Thoracic aorta (tissue), 2 donors: ENCODE results near the gene TRPC4. TPM values are rescaled to one million over a fixed set of nuclear protein-coding genes. Genes with fewer than 3 reads are reported as not detected.

Experiments used
- ATAC-seq: fragments of 150-250 bp; one replicate; pipeline ENCODE4 v1.8.0; 2017; ENCODE audit warnings: low read depth; ENCODE audit not compliant: insufficient number of reproducible peaks, low FRiP score
- DNase-seq: peaks from one replicate; pipeline ENCODE4 v3.0.0-alpha.2; 2020; ENCODE audit warnings: low spot score
- H3K27ac ChIP-seq, 2 donors: fragments of 200-600 bp; sonication (generic); 1 replicate in 1 of 2; 2 replicates in 1 of 2; pipeline ENCODE4 v1.5.1; 2016; ENCODE audit warnings: mild to moderate bottlenecking in 2 of 2, moderate library complexity in 2 of 2
- H3K27me3 ChIP-seq: fragments of 200-600 bp; sonication (generic); replicated peaks from 2 replicates; pipeline ENCODE4 v1.6.0; 2016; ENCODE audit warnings: mild to moderate bottlenecking; ENCODE audit not compliant: insufficient read depth
- H3K36me3 ChIP-seq: fragments of 200-600 bp; sonication (generic); one replicate; pipeline ENCODE4 v1.5.1; 2016
- H3K4me1 ChIP-seq, 2 donors: fragments of 200-600 bp; sonication (generic); 1 replicate in 1 of 2; 2 replicates in 1 of 2; pipeline versions ENCODE4 v1.5.1 to v1.6.0; 2016; ENCODE audit warnings: low read depth in 2 of 2, mild to moderate bottlenecking in 1 of 2; ENCODE audit not compliant: control insufficient read depth in 1 of 2
- H3K4me3 ChIP-seq: fragments of 200-600 bp; sonication (generic); 2 replicates; pipeline ENCODE4 v1.5.1; 2016; ENCODE audit warnings: mild to moderate bottlenecking
- H3K9me3 ChIP-seq: fragments of 200-600 bp; sonication (generic); 2 replicates; pipeline ENCODE4 v1.5.1; 2016
- total RNA-seq, 2 donors: library from RNA; depleted of rRNA; stranded (reverse); fragments of >200 nt; gene quantifications; one replicate each; pipeline versions ENCODE4 v1.1.0 to v1.2.3, GENCODE V29; 2016
- TF ChIP-seq, protein P1 (sequence below): fragments of 200-600 bp; sonication (generic); IDR thresholded peaks from one replicate; pipeline ENCODE4 v1.5.1; 2019; ENCODE audit warnings: antibody characterized with exemption

The TRPC4 gene
- total RNA-seq, 2 donors from 2014 or later, result 7.1 to 7.6 TPM

GRCh38 chr13:37632294-37632693 lies 237.3 kb downstream of the TRPC4 start:
- ATAC-seq, result no peak
- no peak overlapping the region for H3K4me3 ChIP-seq
- TF ChIP-seq, protein P1, sequence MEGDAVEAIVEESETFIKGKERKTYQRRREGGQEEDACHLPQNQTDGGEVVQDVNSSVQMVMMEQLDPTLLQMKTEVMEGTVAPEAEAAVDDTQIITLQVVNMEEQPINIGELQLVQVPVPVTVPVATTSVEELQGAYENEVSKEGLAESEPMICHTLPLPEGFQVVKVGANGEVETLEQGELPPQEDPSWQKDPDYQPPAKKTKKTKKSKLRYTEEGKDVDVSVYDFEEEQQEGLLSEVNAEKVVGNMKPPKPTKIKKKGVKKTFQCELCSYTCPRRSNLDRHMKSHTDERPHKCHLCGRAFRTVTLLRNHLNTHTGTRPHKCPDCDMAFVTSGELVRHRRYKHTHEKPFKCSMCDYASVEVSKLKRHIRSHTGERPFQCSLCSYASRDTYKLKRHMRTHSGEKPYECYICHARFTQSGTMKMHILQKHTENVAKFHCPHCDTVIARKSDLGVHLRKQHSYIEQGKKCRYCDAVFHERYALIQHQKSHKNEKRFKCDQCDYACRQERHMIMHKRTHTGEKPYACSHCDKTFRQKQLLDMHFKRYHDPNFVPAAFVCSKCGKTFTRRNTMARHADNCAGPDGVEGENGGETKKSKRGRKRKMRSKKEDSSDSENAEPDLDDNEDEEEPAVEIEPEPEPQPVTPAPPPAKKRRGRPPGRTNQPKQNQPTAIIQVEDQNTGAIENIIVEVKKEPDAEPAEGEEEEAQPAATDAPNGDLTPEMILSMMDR, result no peak
- H3K27me3 ChIP-seq, result no peaks in the 10 kb centered on the region
- DNase-seq, result no peak
- no peak overlapping the region for H3K27ac ChIP-seq
- peaks cover 0 to 2% of the 10 kb centered on the region in 2 donors for H3K4me1 ChIP-seq
- no peaks in the 10 kb centered on the region for H3K9me3 ChIP-seq
- H3K36me3 ChIP-seq, result no peaks in the 10 kb centered on the region

DNA sequence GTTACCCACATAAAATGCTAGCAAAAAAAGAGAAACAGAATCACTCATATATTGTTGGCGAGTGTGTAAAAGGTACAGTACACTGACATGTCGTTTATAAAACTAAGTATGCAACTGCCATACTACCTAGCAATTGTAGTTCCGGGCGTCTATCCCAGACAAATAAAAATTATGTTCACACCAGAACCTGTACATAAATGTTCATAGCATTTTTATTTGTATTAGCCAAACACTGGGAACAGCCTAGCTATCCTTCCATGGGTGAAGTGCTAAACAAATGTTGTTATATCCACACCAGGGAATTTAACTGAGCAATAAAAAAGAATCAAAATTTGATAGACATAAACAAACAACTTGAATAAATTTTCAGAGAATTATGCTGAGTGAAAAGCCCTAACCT lies 242.1 kb downstream of the TRPC4 start:
- Histone ChIP-seq H3K4me1 (peaks cover 0 to 16% of the 10 kb centered on the region in 2 donors), H3K4me3 (no peak overlapping the region), H3K27ac (no peak overlapping the region), H3K27me3 (no peaks in the 10 kb centered on the region), H3K9me3 (no peaks in the 10 kb centered on the region), H3K36me3 (no peaks in the 10 kb centered on the region)
- TF ChIP-seq, protein P1, result no peak
- DNase-seq (no peak), ATAC-seq (no peak)

DNA sequence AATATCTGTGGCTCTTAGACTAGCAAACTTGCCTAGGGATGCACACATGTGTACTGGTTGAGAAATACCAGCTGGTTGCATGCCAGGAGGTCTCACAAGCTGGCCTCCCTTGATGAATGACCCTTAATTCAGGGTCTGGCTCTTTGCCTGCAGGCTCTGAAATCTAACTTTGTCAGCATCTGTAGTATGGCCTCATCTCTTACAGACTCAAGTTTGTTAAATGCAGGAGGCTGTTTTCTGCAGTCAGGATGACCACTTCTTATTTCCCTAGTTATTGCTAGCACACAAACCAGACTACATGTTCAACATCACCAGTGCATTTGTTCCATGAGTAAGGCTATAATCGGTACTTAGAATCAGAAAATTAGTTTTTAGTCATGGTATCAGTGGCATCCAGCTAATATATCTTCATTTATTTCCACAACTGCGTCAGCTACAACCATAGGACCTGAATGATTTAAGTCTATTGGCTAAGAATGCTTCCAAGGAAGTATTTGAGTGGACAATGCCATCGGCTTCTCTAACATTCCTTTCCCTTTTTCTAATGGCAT lies 247.7 kb downstream of the TRPC4 start:
- H3K27ac ChIP-seq, result no peak overlapping the region
- DNase-seq, result no peak
- H3K36me3 ChIP-seq, result no peaks in the 10 kb centered on the region
- TF ChIP-seq, protein P1, result no peak
- no peak for ATAC-seq
- no peaks in the 10 kb centered on the region for H3K9me3 ChIP-seq
- H3K27me3 ChIP-seq, result no peaks in the 10 kb centered on the region
- no peak overlapping the region for H3K4me3 ChIP-seq
- H3K4me1 ChIP-seq, result peaks cover 0 to 29% of the 10 kb centered on the region in 2 donors

DNA sequence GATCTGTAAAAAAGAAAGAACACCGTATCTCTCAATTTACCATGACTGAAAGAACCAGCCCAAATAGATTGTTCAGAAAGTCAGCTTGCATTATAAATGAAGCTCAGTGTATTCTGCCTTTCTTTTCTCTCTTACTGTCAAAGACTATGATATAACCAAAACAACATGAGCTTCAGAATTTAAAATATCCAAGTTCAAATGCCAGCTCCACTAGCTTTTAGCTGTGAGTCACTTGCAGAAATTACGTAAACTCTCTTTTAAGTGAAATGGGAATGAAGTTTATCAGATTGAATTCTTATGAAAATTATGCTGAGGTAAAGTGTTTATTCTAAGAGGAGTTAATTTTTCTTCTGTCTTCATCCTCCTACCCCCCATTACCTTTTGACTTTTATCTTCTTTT lies 251.0 kb downstream of the TRPC4 start:
- no peak overlapping the region for H3K4me3 ChIP-seq
- ATAC-seq, result no peak
- DNase-seq, result no peak

DNA sequence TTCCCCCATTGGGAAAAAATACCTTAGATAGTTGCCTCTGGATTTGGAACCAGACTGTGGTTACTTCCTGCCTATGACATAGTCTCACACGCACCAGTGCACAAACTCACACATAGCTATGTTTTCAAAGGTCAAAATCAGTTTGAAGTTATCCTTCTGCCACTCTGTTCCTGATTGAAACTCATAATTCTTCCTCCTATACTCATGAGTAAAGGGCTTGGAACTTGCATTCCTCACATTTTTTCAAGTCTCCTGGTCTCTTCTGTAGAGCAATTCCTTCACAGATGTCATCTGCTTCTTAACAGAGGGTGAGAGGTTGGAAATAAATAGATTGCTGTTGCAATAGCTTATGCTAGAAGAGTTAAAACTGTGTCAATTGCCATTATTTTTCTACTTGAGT lies 252.4 kb downstream of the TRPC4 start:
- Histone ChIP-seq H3K4me3 (no peak overlapping the region), H3K36me3 (no peaks in the 10 kb centered on the region), H3K27ac (no peak overlapping the region), H3K4me1 (peaks cover 0 to 17% of the 10 kb centered on the region in 2 donors), H3K27me3 (no peaks in the 10 kb centered on the region), H3K9me3 (no peaks in the 10 kb centered on the region)
- ATAC-seq, result no peak
- DNase-seq, result no peak
- TF ChIP-seq, protein P1, result no peak

More for the DNA sequence above, 251.0 kb downstream of the TRPC4 start:
- Histone ChIP-seq H3K27me3 (no peaks in the 10 kb centered on the region), H3K36me3 (no peaks in the 10 kb centered on the region), H3K9me3 (no peaks in the 10 kb centered on the region), H3K4me1 (peaks cover 0 to 20% of the 10 kb centered on the region in 2 donors), H3K27ac (no peak overlapping the region)
- TF ChIP-seq, protein P1, result no peak
